ENCODE data around the gene POU2AF3. TPM values are rescaled to one million over a fixed set of nuclear protein-coding genes. Genes with fewer than 3 reads are reported as not detected.
"Not testable (repeated sequence)": the region's sequence is repeated elsewhere in the genome, so short reads cannot be mapped to it uniquely, and the experiment has no call there.

POU2AF3 gene
- polyA plus RNA-seq, 2 donors: 3.8 to 4.0 TPM

- Histone ChIP-seq H3K4me3 (ENCODE audit: low read depth in 1 of 2, low read length in 2 of 2) (no peak overlapping the region), H3K4me1 (ENCODE audit: control insufficient read depth in 2 of 2, insufficient read depth in 2 of 2, low read length in 1 of 2) (peaks cover 0 to 5% of the 10 kb centered on the region in 2 donors), H3K27ac (ENCODE audit: low read depth in 2 of 2, low read length in 1 of 2) (peak overlapping the region; percentile 28 to 42), H3K27me3 (ENCODE audit: control insufficient read depth in 1 of 2, insufficient read depth in 2 of 2, low read length in 2 of 2) (no peaks in the 10 kb centered on the region), H3K36me3 (ENCODE audit: control insufficient read depth in 2 of 2, insufficient read depth in 2 of 2, low read length in 1 of 2) (no peaks in the 10 kb centered on the region), H3K9me3 (ENCODE audit: control insufficient read depth in 2 of 2, insufficient read depth in 1 of 2, low read depth in 1 of 2, low read length in 1 of 2) (no peaks in the 10 kb centered on the region)
- WGBS, 2 donors: 57% methylated on average over 3 of the region's 3 CpGs
These were observed 9.2 kb downstream of the POU2AF3 start for GRCh38 chr11:111307472-111308108.

GRCh38 chr11:111308140-111308539 is 9.8 kb downstream of the POU2AF3 start:
- 53 to 56% methylated on average over 7 of the region's 7 CpGs for WGBS, 2 donors
- H3K9me3 ChIP-seq (ENCODE audit: control insufficient read depth in 2 of 2, insufficient read depth in 1 of 2, low read depth in 1 of 2, low read length in 1 of 2): no peaks in the 10 kb centered on the region
- no peak overlapping the region for H3K4me3 ChIP-seq (ENCODE audit: low read depth in 1 of 2, low read length in 2 of 2)
- peaks cover 0 to 5% of the 10 kb centered on the region in 2 donors for H3K4me1 ChIP-seq (ENCODE audit: control insufficient read depth in 2 of 2, insufficient read depth in 2 of 2, low read length in 1 of 2)
- no peaks in the 10 kb centered on the region for H3K36me3 ChIP-seq (ENCODE audit: control insufficient read depth in 2 of 2, insufficient read depth in 2 of 2, low read length in 1 of 2)
- peak overlapping the region in 1 of 2 donors; percentile 28 for H3K27ac ChIP-seq (ENCODE audit: low read depth in 2 of 2, low read length in 1 of 2)
- H3K27me3 ChIP-seq (ENCODE audit: control insufficient read depth in 1 of 2, insufficient read depth in 2 of 2, low read length in 2 of 2): no peaks in the 10 kb centered on the region

GRCh38 chr11:111309215-111309915 is 11.0 kb downstream of the POU2AF3 start:
- 64% methylated on average over 5 of the region's 5 CpGs for WGBS, 2 donors
- Histone ChIP-seq H3K27ac (ENCODE audit: low read depth in 2 of 2, low read length in 1 of 2) (peak overlapping the region; percentile 55 to 58), H3K27me3 (ENCODE audit: control insufficient read depth in 1 of 2, insufficient read depth in 2 of 2, low read length in 2 of 2) (no peaks in the 10 kb centered on the region), H3K9me3 (ENCODE audit: control insufficient read depth in 2 of 2, insufficient read depth in 1 of 2, low read depth in 1 of 2, low read length in 1 of 2) (no peaks in the 10 kb centered on the region), H3K4me1 (ENCODE audit: control insufficient read depth in 2 of 2, insufficient read depth in 2 of 2, low read length in 1 of 2) (peaks cover 0 to 5% of the 10 kb centered on the region in 2 donors), H3K36me3 (ENCODE audit: control insufficient read depth in 2 of 2, insufficient read depth in 2 of 2, low read length in 1 of 2) (no peaks in the 10 kb centered on the region), H3K4me3 (ENCODE audit: low read depth in 1 of 2, low read length in 2 of 2) (no peak overlapping the region)

GRCh38 chr11:111310088-111310487 is 11.7 kb downstream of the POU2AF3 start:
- Histone ChIP-seq H3K4me3 (ENCODE audit: low read depth in 1 of 2, low read length in 2 of 2) (no peak overlapping the region), H3K27ac (ENCODE audit: low read depth in 2 of 2, low read length in 1 of 2) (peak overlapping the region; percentile 55 to 58), H3K9me3 (ENCODE audit: control insufficient read depth in 2 of 2, insufficient read depth in 1 of 2, low read depth in 1 of 2, low read length in 1 of 2) (no peaks in the 10 kb centered on the region), H3K4me1 (ENCODE audit: control insufficient read depth in 2 of 2, insufficient read depth in 2 of 2, low read length in 1 of 2) (peaks cover 0 to 5% of the 10 kb centered on the region in 2 donors), H3K36me3 (ENCODE audit: control insufficient read depth in 2 of 2, insufficient read depth in 2 of 2, low read length in 1 of 2) (no peaks in the 10 kb centered on the region), H3K27me3 (ENCODE audit: control insufficient read depth in 1 of 2, insufficient read depth in 2 of 2, low read length in 2 of 2) (no peaks in the 10 kb centered on the region)
- WGBS, 2 donors: 41 to 44% methylated on average over 3 of the region's 3 CpGs

- peaks cover 0 to 5% of the 10 kb centered on the region in 2 donors for H3K4me1 ChIP-seq (ENCODE audit: control insufficient read depth in 2 of 2, insufficient read depth in 2 of 2, low read length in 1 of 2)
- 65 to 69% methylated on average over 6 of the region's 6 CpGs for WGBS, 2 donors
- no peaks in the 10 kb centered on the region for H3K27me3 ChIP-seq (ENCODE audit: control insufficient read depth in 1 of 2, insufficient read depth in 2 of 2, low read length in 2 of 2)
- H3K4me3 ChIP-seq (ENCODE audit: low read depth in 1 of 2, low read length in 2 of 2): no peak overlapping the region
- H3K9me3 ChIP-seq (ENCODE audit: control insufficient read depth in 2 of 2, insufficient read depth in 1 of 2, low read depth in 1 of 2, low read length in 1 of 2): no peaks in the 10 kb centered on the region
- H3K36me3 ChIP-seq (ENCODE audit: control insufficient read depth in 2 of 2, insufficient read depth in 2 of 2, low read length in 1 of 2): no peaks in the 10 kb centered on the region
- H3K27ac ChIP-seq (ENCODE audit: low read depth in 2 of 2, low read length in 1 of 2): peak overlapping the region; percentile 5 to 16
These were observed 12.4 kb downstream of the POU2AF3 start for GRCh38 chr11:111310723-111311122.

- H3K27ac ChIP-seq (ENCODE audit: low read depth in 2 of 2, low read length in 1 of 2): no peak overlapping the region
- WGBS, 2 donors: 51 to 65% methylated on average over 1 of the region's 1 CpG
- H3K4me3 ChIP-seq (ENCODE audit: low read depth in 1 of 2, low read length in 2 of 2): no peak overlapping the region
- no peaks in the 10 kb centered on the region for H3K27me3 ChIP-seq (ENCODE audit: control insufficient read depth in 1 of 2, insufficient read depth in 2 of 2, low read length in 2 of 2)
- H3K9me3 ChIP-seq (ENCODE audit: control insufficient read depth in 2 of 2, insufficient read depth in 1 of 2, low read depth in 1 of 2, low read length in 1 of 2): no peaks in the 10 kb centered on the region
- H3K4me1 ChIP-seq (ENCODE audit: control insufficient read depth in 2 of 2, insufficient read depth in 2 of 2, low read length in 1 of 2): peaks cover 0 to 5% of the 10 kb centered on the region in 2 donors
- no peaks in the 10 kb centered on the region for H3K36me3 ChIP-seq (ENCODE audit: control insufficient read depth in 2 of 2, insufficient read depth in 2 of 2, low read length in 1 of 2)
These were observed 13.7 kb downstream of the POU2AF3 start for GRCh38 chr11:111312076-111312475.

GRCh38 chr11:111319296-111319695 is 20.9 kb downstream of the POU2AF3 start:
- no peaks in the 10 kb centered on the region for H3K4me1 ChIP-seq (ENCODE audit: control insufficient read depth in 2 of 2, insufficient read depth in 2 of 2, low read length in 1 of 2)
- WGBS, 2 donors: 82 to 90% methylated on average over 6 of the region's 6 CpGs
- H3K36me3 ChIP-seq (ENCODE audit: control insufficient read depth in 2 of 2, insufficient read depth in 2 of 2, low read length in 1 of 2): no peaks in the 10 kb centered on the region
- H3K9me3 ChIP-seq (ENCODE audit: control insufficient read depth in 2 of 2, insufficient read depth in 1 of 2, low read depth in 1 of 2, low read length in 1 of 2): no peaks in the 10 kb centered on the region
- no peak overlapping the region for H3K27ac ChIP-seq (ENCODE audit: low read depth in 2 of 2, low read length in 1 of 2)
- no peak overlapping the region for H3K4me3 ChIP-seq (ENCODE audit: low read depth in 1 of 2, low read length in 2 of 2)
- no peaks in the 10 kb centered on the region for H3K27me3 ChIP-seq (ENCODE audit: control insufficient read depth in 1 of 2, insufficient read depth in 2 of 2, low read length in 2 of 2)

- not testable (repeated sequence) for H3K27me3 ChIP-seq (ENCODE audit: control insufficient read depth in 1 of 2, insufficient read depth in 2 of 2, low read length in 2 of 2); H3K4me3 ChIP-seq (ENCODE audit: low read depth in 1 of 2, low read length in 2 of 2); H3K36me3 ChIP-seq (ENCODE audit: control insufficient read depth in 2 of 2, insufficient read depth in 2 of 2, low read length in 1 of 2); H3K4me1 ChIP-seq (ENCODE audit: control insufficient read depth in 2 of 2, insufficient read depth in 2 of 2, low read length in 1 of 2); H3K9me3 ChIP-seq (ENCODE audit: control insufficient read depth in 2 of 2, insufficient read depth in 1 of 2, low read depth in 1 of 2, low read length in 1 of 2); H3K27ac ChIP-seq (ENCODE audit: low read depth in 2 of 2, low read length in 1 of 2)
- 85 to 87% methylated on average over 6 of the region's 6 CpGs for WGBS, 2 donors
These were observed 21.9 kb downstream of the POU2AF3 start for GRCh38 chr11:111320199-111320598.

GRCh38 chr11:111320728-111321568 is 22.6 kb downstream of the POU2AF3 start:
- H3K36me3 ChIP-seq (ENCODE audit: control insufficient read depth in 2 of 2, insufficient read depth in 2 of 2, low read length in 1 of 2): no peaks in the 10 kb centered on the region
- H3K9me3 ChIP-seq (ENCODE audit: control insufficient read depth in 2 of 2, insufficient read depth in 1 of 2, low read depth in 1 of 2, low read length in 1 of 2): no peaks in the 10 kb centered on the region
- WGBS, 2 donors: 73 to 82% methylated on average over 5 of the region's 5 CpGs
- H3K27ac ChIP-seq (ENCODE audit: low read depth in 2 of 2, low read length in 1 of 2): no peak overlapping the region
- no peaks in the 10 kb centered on the region for H3K27me3 ChIP-seq (ENCODE audit: control insufficient read depth in 1 of 2, insufficient read depth in 2 of 2, low read length in 2 of 2)
- H3K4me3 ChIP-seq (ENCODE audit: low read depth in 1 of 2, low read length in 2 of 2): no peak overlapping the region
- H3K4me1 ChIP-seq (ENCODE audit: control insufficient read depth in 2 of 2, insufficient read depth in 2 of 2, low read length in 1 of 2): no peaks in the 10 kb centered on the region

Data from esophagus (tissue), 2 donors.